ENCODE data around the gene FAM118B. TPM values are rescaled to one million over a fixed set of nuclear protein-coding genes. Genes with fewer than 3 reads are reported as not detected.

The FAM118B gene
- total RNA-seq, 1 experiment from 2014 or later = 40.0 TPM

DNA sequence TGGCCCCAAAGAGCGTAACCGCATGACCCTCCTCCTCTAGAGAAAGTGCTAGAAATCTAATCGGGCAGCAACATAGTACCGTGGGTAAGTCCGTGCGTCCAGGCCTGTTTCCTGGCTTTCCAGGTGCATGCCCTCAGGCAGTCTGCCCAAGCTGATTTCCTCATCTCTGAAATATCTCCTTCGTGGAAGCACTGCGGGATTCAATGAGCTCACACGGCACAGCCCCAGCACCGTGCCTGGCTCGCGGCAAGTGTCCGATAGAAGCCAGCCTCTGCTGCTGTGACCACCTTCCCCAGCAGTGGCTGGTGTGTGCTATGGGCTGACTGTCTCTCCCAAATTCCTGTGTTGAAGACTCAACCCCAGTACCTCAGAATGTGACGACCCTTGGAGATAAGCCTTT is 20.8 kb upstream of the FAM118B start:
- Histone ChIP-seq H4K5ac (ENCODE audit: insufficient read length, low read depth, low read length) (no peak overlapping the region), H3K23me2 (ENCODE audit: insufficient read length, low read depth, low read length, poor library complexity, severe bottlenecking) (no peaks in the 10 kb centered on the region), H3K79me2 (ENCODE audit: insufficient read depth, low read length) (no peaks in the 10 kb centered on the region), H2BK120ac (ENCODE audit: low read depth, low read length, poor library complexity, severe bottlenecking) (no peak overlapping the region), H2BK20ac (ENCODE audit: low read depth, low read length, poor library complexity, severe bottlenecking) (no peak overlapping the region), H3K9ac (ENCODE audit: extremely low read depth, insufficient read length, low read length) (no peak overlapping the region), H2BK5ac (ENCODE audit: insufficient read length, low read length) (no peak overlapping the region), H4K20me1 (ENCODE audit: control insufficient read depth, insufficient read depth, insufficient read length) (no peaks in the 10 kb centered on the region), H3K4me1 (ENCODE audit: insufficient read depth, low read length) (no peaks in the 10 kb centered on the region), H3K79me1 (ENCODE audit: insufficient read depth, low read depth, low read length, poor library complexity, severe bottlenecking) (no peaks in the 10 kb centered on the region), H3K56ac (ENCODE audit: insufficient read length, low read depth, low read length) (no peak overlapping the region), H3K27ac (ENCODE audit: insufficient read length, low read depth, low read length) (no peak overlapping the region), H3K27me3 (ENCODE audit: insufficient read depth, low read length) (no peaks in the 10 kb centered on the region), H3K14ac (ENCODE audit: insufficient read depth, low read length) (no peak overlapping the region; the same call in 1 of the 2 replicates), H2BK15ac (ENCODE audit: low read depth, low read length) (no peak overlapping the region), H2AFZ (ENCODE audit: low read length) (no peak overlapping the region), H3K23ac (ENCODE audit: insufficient read length, low read depth, low read length) (no peak overlapping the region), H3K18ac (ENCODE audit: insufficient read length, low read depth, low read length) (no peak overlapping the region), H3K4ac (ENCODE audit: low read depth, low read length) (no peak overlapping the region), H4K8ac (replicated peaks; ENCODE audit: insufficient read length, low read depth, low read length) (no peak overlapping the region), H2BK12ac (ENCODE audit: insufficient read length, low read depth, low read length) (no peak overlapping the region), H3K4me2 (ENCODE audit: insufficient read depth, insufficient read length, low read length) (no peak overlapping the region), H4K91ac (ENCODE audit: insufficient read length, low read depth, low read length) (no peak overlapping the region), H3K9me3 (ENCODE audit: control insufficient read depth, low read depth, low read length) (no peaks in the 10 kb centered on the region), H3T11ph (ENCODE audit: low read length) (no peak overlapping the region), H2AK5ac (ENCODE audit: insufficient read length, low read length) (no peak overlapping the region)
- Mint-ChIP-seq H3K27me3 (ENCODE audit: low read depth) (no peaks in the 10 kb centered on the region), H3K36me3 (ENCODE audit: insufficient read depth in 1 of 3, low read depth in 3 of 3) (peaks cover 7 to 42% (median 40%) of the 10 kb centered on the region in 3 experiments; a peak in 6 of 7 replicates), H3K4me1 (peaks cover 4 to 13% of the 10 kb centered on the region in 2 experiments), H3K9me3 (peaks cover 0 to 1% of the 10 kb centered on the region in 2 experiments; a peak in 1 of 5 replicates), H3K4me3 (no peak overlapping the region), H3K27ac (peak overlapping the region in 1 of 3 experiments; percentile 25; a peak in 1 of 7 replicates)
- no CpG with 5 or more reads among the region's 14 CpGs for WGBS (ENCODE audit: extremely low coverage, insufficient read length, low lambda C conversion rate)
- no peak for DNase-seq
- TF ChIP-seq, protein P1, sequence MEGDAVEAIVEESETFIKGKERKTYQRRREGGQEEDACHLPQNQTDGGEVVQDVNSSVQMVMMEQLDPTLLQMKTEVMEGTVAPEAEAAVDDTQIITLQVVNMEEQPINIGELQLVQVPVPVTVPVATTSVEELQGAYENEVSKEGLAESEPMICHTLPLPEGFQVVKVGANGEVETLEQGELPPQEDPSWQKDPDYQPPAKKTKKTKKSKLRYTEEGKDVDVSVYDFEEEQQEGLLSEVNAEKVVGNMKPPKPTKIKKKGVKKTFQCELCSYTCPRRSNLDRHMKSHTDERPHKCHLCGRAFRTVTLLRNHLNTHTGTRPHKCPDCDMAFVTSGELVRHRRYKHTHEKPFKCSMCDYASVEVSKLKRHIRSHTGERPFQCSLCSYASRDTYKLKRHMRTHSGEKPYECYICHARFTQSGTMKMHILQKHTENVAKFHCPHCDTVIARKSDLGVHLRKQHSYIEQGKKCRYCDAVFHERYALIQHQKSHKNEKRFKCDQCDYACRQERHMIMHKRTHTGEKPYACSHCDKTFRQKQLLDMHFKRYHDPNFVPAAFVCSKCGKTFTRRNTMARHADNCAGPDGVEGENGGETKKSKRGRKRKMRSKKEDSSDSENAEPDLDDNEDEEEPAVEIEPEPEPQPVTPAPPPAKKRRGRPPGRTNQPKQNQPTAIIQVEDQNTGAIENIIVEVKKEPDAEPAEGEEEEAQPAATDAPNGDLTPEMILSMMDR (conservative IDR thresholded peaks at IDR 0.05) = no peak
